Suppressor macrophage treated with lipopolysaccharide for 1 hour (primary cell): ENCODE data around the gene TMEM108.

Source experiments
- DNase-seq, 3 donors: peaks; one replicate each; pipeline ENCODE4 v3.0.0-alpha.2; 2020 to 2022

Gene TMEM108

GRCh38 chr3:133393204-133393603 lies 355.0 kb downstream of the TMEM108 start:
- DNase-seq: no peak

GRCh38 chr3:133393691-133394474 lies 355.7 kb downstream of the TMEM108 start:
- no peak for DNase-seq

GRCh38 chr3:133394561-133395311 lies 356.5 kb downstream of the TMEM108 start:
- DNase-seq: no peak

- DNase-seq: no peak
Measured at GRCh38 chr3:133396906-133397305, 358.7 kb downstream of the TMEM108 start.

GRCh38 chr3:133400006-133400515 lies 361.9 kb downstream of the TMEM108 start, which contains the start of gene BFSP2:
Gene BFSP2, plus strand, starts transcription at chr3:133400056. Its CDS starts 28 bp downstream, at chr3:133400084.
- no peak for DNase-seq

GRCh38 chr3:133401374-133402135 lies 363.4 kb downstream of the TMEM108 start:
- no peak for DNase-seq

- DNase-seq: no peak
Measured at GRCh38 chr3:133404920-133405319, 366.7 kb downstream of the TMEM108 start.

- DNase-seq: no peak
Measured at GRCh38 chr3:133408366-133408765, 370.2 kb downstream of the TMEM108 start.

- DNase-seq: no peak
Measured at GRCh38 chr3:133408961-133409360, 370.8 kb downstream of the TMEM108 start.

GRCh38 chr3:133410191-133410892 lies 372.2 kb downstream of the TMEM108 start:
- DNase-seq: no peak

GRCh38 chr3:133412183-133413132 lies 374.3 kb downstream of the TMEM108 start:
- DNase-seq: no peak

GRCh38 chr3:133413161-133414020 lies 375.2 kb downstream of the TMEM108 start:
- peak; percentile 36 to 53 (median 46) for DNase-seq

- DNase-seq: no peak
Measured at GRCh38 chr3:133414021-133414392, 375.8 kb downstream of the TMEM108 start.

GRCh38 chr3:133418361-133418760 lies 380.2 kb downstream of the TMEM108 start:
- no peak for DNase-seq

GRCh38 chr3:133419151-133419909 lies 381.1 kb downstream of the TMEM108 start:
- no peak for DNase-seq

- DNase-seq: no peak
Measured at GRCh38 chr3:133424937-133425869, 387.0 kb downstream of the TMEM108 start.

GRCh38 chr3:133425898-133426297 lies 387.7 kb downstream of the TMEM108 start:
- no peak for DNase-seq

GRCh38 chr3:133426721-133427120 lies 388.5 kb downstream of the TMEM108 start:
- peak; percentile 87 to 97 (median 91) for DNase-seq
